ENCODE measurements around the gene ASCL2.

ASCL2 gene

DNA sequence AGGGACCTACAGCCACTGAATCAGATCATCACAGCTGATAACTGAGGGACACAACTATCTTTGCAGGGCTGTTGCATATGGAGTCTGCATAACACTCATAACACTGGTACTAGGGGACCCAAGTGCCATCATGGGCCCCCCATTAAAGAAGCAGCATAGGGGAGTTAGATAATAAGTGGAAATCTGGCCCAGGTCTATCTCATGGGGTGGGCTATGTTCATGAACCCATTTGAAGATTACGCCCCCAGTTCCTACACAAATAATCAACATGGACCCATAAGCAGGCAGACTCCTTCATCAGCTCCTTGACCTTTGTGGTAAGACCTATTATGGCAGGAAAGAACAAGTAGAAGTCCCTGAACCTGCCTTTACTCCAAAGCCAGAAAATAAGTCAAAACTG lies 48.8 kb downstream of the ASCL2 start:
- Mint-ChIP-seq H3K27ac (no peak overlapping the region), H3K36me3 (peaks cover 4% of the 10 kb centered on the region), H3K4me1 (no peaks in the 10 kb centered on the region), H3K9me3 (peaks cover 12% of the 10 kb centered on the region), H3K4me3 (no peak overlapping the region), H3K27me3 (peaks cover 2% of the 10 kb centered on the region)

DNA sequence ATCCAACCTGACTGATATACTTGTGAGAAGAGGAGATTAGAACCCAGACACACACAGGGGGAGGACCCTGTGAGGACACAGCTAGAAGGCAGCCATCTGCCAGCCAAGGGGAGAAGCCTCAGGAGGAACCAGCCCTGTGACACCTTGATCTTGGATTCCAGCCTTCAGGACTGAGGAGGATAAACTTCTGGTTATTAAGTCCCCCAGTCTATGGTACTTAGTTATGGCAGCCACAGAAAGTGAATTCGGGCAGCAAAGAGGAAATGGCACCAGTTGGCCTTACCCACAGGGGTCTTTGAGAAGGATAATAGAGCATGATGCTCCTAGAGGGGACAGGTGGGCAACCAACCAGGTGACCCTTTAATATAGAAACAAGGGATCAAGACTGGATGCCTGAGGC lies 49.4 kb downstream of the ASCL2 start:
- Mint-ChIP-seq H3K4me3 (no peak overlapping the region), H3K36me3 (peaks cover 4% of the 10 kb centered on the region), H3K27ac (no peak overlapping the region), H3K4me1 (no peaks in the 10 kb centered on the region), H3K9me3 (peaks cover 12% of the 10 kb centered on the region), H3K27me3 (peaks cover 2% of the 10 kb centered on the region)

DNA sequence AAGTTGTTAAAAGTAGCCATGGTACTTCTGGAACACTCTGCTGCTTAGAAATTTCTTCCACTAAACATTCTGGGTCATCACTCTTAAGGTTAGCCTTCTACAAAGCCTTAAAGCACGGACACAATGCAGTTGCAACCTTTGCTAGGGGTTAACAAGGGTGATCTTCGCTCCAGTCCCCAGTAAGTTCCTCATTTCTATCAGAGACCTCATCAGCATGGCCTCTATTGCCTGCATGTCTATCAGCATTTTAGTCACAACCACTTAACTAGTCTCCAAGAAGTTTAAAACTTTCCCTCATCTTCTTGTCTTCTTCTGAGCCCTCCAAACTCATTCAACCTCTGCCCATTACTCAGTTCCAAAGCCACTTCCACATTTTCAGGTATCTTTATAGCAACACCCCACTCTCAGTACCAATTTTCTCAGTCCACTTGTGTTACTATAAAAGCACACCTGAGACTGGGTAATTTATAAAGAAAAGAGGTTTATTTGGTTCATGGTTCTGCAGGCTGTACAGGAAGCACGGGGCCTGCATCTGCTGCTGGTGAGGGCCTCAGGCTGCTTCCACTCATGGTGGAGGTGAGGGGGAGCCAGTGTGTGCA lies 50.1 kb downstream of the ASCL2 start:
- peaks cover 4% of the 10 kb centered on the region for H3K36me3 Mint-ChIP-seq
- no peak overlapping the region for H3K4me3 Mint-ChIP-seq
- H3K27me3 Mint-ChIP-seq: peaks cover 2% of the 10 kb centered on the region
- no peaks in the 10 kb centered on the region for H3K4me1 Mint-ChIP-seq
- no peak overlapping the region for H3K27ac Mint-ChIP-seq
- H3K9me3 Mint-ChIP-seq: peaks cover 12% of the 10 kb centered on the region

DNA sequence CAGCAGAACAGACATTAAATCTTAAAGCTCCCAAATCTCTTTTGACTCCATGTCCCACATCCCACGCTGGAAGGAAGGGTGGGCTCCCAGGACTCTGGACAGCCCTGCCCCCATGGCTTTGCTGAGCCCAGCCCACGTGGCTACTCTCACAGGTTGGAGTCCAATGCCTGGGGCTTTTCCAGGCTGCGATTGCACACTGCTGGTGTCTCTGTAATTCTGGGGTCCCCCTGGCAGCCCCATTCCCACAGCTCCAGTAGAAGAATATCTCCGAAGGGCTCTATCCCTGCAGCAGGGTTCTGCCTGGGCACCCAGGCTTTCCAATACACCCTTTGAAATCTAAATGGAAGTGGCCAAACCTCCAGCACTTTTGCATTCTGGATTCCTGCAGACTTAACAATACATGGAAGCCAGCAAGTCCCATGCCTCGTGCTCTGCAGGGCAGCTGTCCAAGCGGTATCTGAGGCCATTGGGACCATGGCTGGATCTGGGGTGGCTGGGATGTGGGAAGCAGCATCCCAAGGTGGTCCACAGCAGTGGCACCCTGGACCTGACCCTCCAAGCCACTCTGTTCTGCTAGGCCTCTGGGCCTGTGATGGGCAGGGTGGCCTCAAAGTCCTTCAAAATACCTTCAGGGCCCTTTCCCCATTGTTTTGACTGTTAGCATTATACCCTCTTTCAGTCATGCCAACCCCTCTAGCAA lies 50.9 kb downstream of the ASCL2 start:
- H3K4me1 Mint-ChIP-seq: no peaks in the 10 kb centered on the region
- H3K27ac Mint-ChIP-seq: no peak overlapping the region
- peaks cover 2% of the 10 kb centered on the region for H3K27me3 Mint-ChIP-seq
- H3K4me3 Mint-ChIP-seq: no peak overlapping the region
- peaks cover 4% of the 10 kb centered on the region for H3K36me3 Mint-ChIP-seq
- H3K9me3 Mint-ChIP-seq: peaks cover 12% of the 10 kb centered on the region

Data from activated naive CD4-positive, alpha-beta T cell treated with anti-CD3 and anti-CD28 coated beads, Interleukin-2, amount 50 U/mL, for 24 hours (primary cell).